Measurements from ENCODE around the gene MRGPRF.
"Not testable (repeated sequence)": the region's sequence is repeated elsewhere in the genome, so short reads cannot be mapped to it uniquely, and the experiment has no call there.

The MRGPRF gene

GRCh38 chr11:69002110-69002569 lies 10.9 kb downstream of the MRGPRF start:
- no peak for DNase-seq

DNA sequence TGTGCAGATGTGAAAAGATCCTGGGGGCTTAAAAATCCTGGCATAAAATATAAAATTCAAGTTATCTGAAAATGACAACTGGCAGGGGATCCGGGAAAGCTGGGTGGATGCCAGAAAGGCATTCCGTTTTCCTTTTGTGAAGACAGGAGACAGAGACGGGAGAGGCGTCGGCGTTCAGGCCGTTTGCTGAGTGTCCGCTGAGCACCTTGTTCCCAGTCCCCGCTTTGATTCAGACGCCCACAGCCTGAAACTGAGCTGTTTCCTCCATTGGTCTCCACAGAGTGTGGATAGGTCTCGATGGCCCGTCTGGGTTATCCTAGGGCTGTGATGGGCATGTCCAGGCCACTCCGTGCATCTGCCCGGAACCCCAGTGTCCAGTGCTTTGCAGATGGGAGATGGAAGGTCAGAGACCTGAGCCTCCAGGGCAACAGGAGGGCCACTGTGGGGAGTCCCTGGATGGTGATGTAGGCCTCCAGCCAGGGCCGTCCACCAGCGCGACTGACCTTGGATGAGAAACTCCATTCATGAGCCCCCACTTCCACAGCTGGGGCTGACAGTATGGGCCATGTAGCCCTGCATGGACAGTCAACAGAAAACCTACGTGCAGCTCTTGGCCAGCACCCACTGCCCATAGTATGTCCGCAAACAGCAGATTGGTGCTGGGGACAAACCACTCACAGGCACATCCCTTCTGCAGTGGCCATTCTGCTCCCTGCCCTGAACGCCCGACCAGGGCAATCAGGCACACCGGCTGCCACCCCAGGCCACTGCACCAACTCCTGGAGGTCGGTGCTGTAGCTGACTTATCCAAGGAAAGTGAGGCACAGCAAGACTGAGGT lies 11.6 kb downstream of the MRGPRF start:
- no peak for DNase-seq

- DNase-seq, result no peak
These were observed 12.2 kb downstream of the MRGPRF start for GRCh38 chr11:69000831-69001242.

- no peak for DNase-seq
These were observed 12.7 kb downstream of the MRGPRF start for GRCh38 chr11:69000391-69000790.

DNA sequence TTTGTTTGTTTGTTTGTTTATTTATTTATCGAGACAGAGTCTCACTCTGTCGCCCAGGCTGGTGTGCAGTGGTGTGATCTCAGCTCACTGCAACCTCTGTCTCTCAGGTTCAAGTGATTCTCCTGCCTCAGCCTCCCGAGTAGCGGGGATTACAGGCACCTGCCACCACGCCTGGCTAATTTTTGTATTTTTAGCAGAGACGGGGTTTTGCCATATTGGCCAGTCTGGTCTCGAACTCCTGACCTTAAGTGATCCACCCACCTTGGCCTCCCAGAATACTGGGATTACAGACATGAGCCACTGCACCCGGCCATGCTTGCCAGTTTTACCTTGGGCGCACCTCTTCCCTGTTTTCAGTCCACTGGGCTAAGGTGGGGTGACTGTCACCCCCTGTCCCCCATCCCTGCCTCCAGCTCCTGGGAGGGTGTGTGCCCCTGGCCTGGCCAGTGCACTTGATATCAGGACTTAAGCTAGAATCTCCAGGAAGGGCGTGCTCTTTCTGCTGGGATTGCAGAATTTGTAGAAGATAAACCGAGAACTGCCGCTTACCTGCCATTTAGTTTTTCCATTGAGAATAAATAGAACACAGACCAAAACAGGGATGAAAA lies 13.2 kb downstream of the MRGPRF start:
- not testable (repeated sequence) for DNase-seq

- DNase-seq, result no peak
These were observed 13.8 kb downstream of the MRGPRF start for GRCh38 chr11:68999093-68999747.

- no peak for DNase-seq
These were observed 14.6 kb downstream of the MRGPRF start for GRCh38 chr11:68998390-68998911.

GRCh38 chr11:68997995-68998348 lies 15.1 kb downstream of the MRGPRF start:
- DNase-seq, result no peak

DNA sequence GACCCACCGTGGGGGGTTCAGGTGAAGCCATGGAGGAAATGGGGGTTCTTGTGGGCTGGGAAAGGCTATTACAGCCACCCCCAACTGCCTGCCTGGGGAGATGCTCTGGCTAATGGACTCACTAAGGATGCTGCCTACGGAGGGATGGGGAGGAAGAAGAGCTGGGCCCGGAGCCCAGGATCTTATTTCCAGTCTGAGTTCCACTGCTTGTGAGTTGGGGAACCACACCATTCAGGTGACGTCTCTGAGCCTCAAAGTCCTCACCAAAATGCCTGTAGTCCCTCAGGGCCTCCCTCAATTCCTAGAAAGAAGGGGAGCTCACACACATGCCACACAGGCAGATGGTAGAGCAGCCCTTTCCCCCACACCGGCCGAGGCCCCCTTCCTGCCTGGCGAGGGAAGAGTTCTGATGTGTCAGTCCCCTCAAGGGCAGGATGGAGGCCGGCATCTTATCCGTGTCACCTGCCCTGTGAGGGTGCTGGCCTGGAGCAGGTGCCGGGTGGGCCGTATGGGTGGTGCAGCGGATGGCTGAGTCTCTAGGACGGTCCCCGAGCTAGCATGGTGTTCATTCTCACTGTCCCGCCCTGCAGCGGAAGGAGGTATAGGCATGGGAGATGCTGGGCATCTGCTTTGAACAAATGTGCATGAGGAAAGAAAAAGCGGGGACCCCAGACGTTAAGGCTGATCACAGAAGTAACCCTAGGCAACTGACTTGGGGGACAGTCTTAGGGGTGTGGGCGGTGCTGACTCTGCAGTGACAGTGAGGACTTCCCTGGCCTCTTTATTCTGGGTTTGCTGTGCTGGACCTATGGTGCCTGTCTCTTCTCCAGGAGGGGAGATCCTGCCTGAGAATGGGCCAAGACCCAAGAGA lies 15.7 kb downstream of the MRGPRF start:
- no peak for DNase-seq

- no peak for DNase-seq
These were observed 16.5 kb downstream of the MRGPRF start for GRCh38 chr11:68996376-68997123.

GRCh38 chr11:68994894-68995285 lies 18.2 kb downstream of the MRGPRF start:
- DNase-seq, result no peak

- DNase-seq, result no peak
These were observed 18.7 kb downstream of the MRGPRF start for GRCh38 chr11:68994161-68994893.

GRCh38 chr11:68993546-68993945 lies 19.5 kb downstream of the MRGPRF start:
- no peak for DNase-seq

DNA sequence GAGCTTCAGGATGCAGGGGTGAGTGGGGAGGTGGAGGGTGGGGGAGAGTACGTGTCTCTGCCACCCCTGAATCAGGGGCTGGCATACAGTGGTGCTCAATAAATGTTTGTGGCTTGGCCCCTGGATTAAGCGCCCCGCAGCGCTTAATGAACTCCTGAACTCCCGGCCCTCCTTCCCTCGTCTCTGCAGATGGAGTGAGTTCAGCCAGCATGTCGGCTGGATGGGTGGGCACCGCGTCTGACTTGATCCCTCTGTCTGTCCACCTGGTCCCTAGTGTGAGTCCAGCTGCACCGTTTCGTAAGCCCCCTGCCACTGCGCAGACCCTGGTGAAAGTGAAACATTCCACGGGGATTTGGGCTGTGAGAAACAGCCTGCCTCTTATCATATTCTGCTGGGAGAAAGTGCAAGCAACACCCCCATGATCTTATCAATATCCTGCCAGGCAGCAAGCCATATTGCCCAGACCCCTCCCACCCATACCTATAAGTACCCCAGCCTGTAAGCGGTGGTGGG lies 20.2 kb downstream of the MRGPRF start:
- DNase-seq, result no peak

DNA sequence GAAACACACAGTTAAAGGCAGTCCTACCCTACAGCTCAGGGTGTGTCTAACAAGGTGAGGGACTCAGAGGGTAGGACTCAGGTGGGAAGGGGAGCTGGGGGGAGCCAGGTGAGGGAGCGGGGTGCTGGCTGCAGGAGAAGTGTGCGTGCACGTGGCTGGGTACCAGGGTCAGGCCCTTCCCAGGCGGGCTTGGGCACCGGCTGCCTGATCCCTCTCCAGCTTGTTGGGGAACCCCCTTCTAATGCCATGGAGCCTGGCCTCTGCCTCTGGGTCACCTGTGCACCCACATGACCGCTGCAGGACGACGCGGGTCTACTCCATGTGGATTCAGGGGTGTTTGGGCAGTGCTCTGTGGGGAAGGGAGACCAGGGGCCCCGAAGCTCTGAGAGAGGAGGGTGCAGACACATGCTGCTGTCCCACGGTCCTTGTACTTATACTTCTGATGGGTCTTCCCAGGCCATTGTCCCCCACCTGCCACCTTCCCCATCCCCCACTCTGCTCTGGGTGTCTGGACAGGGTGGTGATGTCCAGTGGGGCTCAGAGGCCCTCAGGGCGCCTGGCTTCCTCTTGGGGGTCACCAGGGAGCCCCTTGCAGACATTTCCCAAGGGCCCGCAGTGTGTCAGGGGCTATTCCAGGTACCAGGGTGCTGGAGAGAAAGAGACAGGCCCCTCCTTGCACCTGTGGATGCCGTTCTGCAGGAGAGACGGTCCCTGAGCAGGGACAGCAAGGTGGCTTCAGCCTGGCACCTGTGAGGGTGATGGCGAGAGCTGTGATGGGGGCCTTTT lies 21.9 kb downstream of the MRGPRF start:
- no peak for DNase-seq

GRCh38 chr11:68989936-68990606 lies 23.0 kb downstream of the MRGPRF start:
- no peak for DNase-seq

GRCh38 chr11:68988491-68988890 lies 24.6 kb downstream of the MRGPRF start:
- DNase-seq, result no peak

DNA sequence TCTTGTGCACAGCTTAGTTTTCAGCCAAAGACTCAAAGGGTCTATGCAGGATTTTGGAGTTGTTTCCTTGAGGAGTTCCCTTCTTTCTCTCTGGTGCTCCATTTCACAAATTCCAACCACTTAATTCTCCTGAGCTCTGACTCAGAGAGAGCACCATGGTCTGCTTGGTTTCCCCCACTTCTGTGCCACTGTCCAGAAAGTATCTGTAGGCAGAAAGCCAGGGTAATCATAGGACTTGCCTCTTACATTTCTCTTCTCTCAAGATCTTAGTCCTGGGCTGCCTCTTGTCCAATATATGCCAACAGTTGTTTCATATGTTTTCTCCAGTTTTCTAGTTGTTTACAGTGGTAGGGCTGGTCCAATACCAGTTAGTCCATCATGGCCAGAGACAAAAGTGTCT lies 25.8 kb downstream of the MRGPRF start:
- no peak for DNase-seq

DNA sequence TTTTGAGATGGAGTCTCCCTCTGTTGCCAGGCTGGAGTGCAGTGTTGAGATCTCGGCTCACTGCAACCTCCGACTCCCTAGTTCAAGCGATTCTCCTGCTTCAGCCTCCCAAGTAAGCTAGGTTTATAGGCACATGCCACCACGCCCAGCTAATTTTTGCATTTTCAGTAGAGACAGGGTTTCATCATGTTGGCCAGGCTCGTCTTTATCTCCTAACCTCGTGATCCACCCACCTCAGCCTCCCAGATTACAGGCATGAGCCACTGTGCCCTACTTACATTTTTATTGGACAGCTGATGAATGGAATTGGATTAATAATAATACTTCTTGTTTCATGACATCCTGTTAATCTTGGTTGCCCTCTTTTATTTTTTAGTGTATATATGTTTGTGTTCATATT lies 29.2 kb downstream of the MRGPRF start:
- DNase-seq, result no peak

GRCh38 chr11:68982134-68982533 lies 30.9 kb downstream of the MRGPRF start:
- no peak for DNase-seq
